Measurements from ENCODE around the gene UBE2G2.

Gene UBE2G2

GRCh38 chr21:44801468-44802395, at the start of gene UBE2G2:
TSS of gene UBE2G2 (minus strand) at chr21:44801820. CDS start at chr21:44801748, 72 bp downstream.
- DNase-seq: peak; percentile 71

DNA sequence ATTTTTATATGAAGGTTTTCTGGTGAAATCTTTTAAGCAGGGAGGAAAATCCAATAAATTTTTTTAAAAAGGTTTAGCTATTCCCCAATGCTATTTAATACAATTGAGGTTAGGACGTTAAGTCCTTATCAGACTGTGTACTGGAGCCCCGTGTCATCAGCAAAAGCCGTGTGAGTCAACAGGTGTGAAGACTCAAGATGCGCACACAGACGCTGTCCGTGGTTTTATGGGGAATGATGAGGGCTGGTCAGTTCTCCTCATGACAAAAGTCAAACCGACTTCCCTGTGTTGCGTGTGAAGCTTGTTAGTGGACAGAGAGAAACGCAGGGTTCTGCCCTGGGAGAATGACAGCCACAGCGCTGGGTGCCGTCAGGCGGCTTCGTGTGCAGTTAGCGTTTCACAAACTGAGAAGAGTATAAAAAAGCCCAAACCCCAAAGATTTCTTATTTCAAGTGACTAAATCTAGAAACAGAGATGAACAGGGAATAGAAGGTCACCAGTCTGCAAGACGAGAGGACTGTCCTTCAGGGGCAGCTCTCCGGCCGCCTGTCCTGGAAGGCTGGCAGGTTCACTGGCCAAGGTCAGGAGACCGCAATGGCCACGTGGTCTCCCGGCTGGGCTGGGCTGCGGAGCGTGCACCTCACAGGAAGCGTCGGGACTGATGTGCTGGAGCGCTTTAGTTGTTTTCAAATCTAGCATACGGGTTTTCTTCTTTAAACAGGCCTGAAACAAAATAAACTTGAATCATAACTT, 49.5 kb upstream of the UBE2G2 start:
- no peak for DNase-seq

- no peak for DNase-seq
These were observed 48.7 kb upstream of the UBE2G2 start for GRCh38 chr21:44850208-44850800.

GRCh38 chr21:44849616-44850130, 48.1 kb upstream of the UBE2G2 start:
- no peak for DNase-seq

DNA sequence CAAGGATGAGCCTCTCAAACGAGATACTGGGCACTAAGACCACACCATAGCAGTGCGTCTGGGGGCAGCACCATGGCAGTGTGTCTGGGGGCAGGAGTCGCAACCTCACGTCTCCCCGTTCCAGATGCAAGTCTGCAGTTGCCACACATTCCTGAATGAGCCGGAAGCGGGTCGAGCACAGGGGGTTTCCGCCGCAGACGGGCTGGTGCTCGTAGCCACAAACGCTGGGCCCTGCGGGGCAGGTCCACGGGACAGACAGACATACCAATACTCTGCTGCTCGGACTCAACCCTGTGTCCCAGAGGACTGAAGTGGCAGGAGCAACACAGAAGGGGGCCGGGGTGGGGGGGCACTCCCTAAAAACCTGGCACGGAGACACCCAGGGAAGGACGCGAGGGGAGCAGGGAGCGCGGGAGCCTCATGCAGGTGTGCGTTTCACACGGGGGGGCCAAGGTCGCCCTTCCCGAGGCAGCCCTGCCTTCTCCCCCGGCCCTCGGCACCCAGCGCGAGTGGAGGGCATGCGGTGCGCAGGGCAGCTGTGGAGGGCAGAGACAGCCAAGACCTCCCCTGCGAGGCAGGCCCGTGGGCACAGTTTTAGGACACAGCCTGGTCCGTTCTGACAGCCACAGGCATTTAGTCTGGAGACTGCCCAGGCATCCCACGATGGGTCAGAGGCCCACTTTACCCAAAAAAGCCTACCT, 47.4 kb upstream of the UBE2G2 start:
- DNase-seq: no peak

DNA sequence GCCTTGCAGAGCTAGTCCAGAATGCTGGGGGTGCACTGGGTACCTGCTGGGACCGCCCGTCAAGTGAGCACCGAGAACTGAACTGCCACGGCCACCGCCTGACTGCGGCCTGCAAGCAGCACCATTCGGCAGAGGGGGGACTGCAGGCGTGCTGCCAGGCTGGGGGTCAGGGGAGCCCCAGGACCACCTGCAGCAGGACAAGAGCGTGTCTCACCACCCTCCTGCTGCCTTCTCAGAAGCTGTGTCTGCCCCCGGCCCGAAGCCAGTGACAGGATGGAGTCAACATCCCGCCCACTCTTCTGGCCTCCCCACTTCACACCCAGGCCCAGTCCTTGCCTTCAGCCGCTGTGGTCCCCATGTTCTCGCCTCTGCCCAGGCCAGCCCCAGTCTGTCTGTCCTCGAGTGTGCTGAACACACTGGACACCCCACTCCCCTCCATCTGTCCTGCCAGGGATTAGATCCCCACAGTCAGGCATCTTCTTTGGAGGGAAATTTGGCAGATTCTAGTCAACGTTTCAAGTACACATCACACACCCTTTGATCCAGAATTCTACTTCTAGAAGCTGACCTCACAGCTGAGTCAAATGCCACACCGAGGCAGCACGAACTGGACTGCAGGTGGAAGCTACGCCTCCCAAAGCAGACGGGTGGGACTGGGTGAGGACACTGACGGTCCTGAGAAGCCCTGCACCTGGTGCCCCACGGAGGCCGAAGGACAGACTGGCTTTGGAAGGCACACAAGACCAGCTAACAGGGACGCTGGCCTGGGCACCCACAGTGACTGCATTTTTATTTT, 45.8 kb upstream of the UBE2G2 start:
- DNase-seq: no peak

DNA sequence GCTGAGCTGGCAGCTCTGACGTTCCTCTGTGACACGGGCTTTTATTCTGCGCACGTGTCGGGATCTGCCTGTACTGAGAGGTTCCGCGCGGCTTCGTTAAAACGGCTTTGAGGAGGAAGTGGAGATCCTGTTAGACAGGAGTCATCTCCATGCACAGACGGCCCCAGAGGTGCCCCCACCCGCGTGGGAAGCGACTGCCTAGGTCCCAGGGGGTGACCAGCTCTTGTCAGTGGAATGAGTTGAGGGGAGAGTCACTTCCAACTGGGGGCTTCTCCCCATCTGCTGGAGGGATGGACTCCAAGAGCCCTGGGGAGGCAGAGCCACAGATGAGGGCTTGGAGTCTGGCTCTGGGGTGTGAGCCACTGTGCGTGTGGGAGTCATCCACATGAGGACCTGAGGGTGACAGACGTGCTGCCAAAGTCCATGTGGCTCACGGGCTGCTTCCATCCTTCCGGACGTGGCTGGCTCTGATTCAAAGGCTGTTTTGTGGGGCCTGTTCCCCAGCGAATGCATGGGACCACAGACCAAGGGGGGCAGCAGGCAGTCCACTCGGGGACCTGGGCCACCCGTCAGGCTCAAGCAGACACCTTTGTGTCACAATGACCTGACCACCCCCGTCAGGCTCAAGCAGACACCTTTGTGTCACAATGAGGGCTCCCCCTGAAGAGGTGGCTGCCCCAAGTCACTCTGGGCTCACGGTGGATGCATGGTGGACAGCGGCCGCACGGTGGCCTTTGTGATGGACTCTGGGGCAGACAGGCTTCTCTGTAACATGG, 45.1 kb upstream of the UBE2G2 start:
- no peak for DNase-seq

DNA sequence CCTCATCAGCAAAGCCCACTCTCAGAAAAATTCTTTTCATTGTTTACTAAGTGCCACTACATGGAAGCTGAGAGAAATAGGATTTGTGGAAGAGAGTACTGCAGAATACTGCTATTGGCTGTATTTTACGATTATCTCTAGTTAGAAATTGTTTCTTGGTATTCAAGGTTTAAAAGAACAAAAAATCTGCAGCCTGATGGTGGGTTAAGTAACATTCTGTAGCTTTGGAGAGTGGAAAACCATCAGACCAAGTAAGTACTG, 44.5 kb upstream of the UBE2G2 start:
- no peak for DNase-seq

- peak; percentile 78 for DNase-seq
These were observed 44.0 kb upstream of the UBE2G2 start for GRCh38 chr21:44845418-44846223.

- DNase-seq: no peak
These were observed 42.6 kb upstream of the UBE2G2 start for GRCh38 chr21:44844256-44844655.

- no peak for DNase-seq
These were observed 41.3 kb upstream of the UBE2G2 start for GRCh38 chr21:44842721-44843445.

DNA sequence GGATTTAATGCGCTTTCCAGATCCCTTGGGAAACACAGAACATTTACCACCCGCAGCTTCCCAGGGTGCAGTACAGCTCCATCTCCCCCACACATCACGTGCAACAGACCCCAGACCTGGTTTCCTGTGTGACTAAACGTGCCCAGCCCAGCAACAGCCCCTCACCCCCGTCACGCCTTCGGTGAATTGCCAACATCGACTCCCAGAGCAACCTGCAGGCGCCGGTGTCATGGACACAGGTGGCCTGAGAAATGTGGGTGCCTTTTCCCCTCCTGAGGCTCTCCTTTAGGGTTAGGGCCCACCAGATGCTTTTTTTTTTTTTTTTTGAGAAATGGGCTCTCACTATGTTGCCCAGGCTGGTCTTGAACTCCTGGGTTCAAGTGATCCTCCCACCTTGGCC, 40.5 kb upstream of the UBE2G2 start:
- no peak for DNase-seq

GRCh38 chr21:44840771-44841170, 39.2 kb upstream of the UBE2G2 start:
- DNase-seq: no peak

GRCh38 chr21:44838951-44839350, 37.3 kb upstream of the UBE2G2 start:
- no peak for DNase-seq

- DNase-seq: no peak
These were observed 36.6 kb upstream of the UBE2G2 start for GRCh38 chr21:44838039-44838895.

GRCh38 chr21:44837537-44837936, 35.9 kb upstream of the UBE2G2 start:
- no peak for DNase-seq

GRCh38 chr21:44836666-44837471, 35.2 kb upstream of the UBE2G2 start:
- no peak for DNase-seq

DNA sequence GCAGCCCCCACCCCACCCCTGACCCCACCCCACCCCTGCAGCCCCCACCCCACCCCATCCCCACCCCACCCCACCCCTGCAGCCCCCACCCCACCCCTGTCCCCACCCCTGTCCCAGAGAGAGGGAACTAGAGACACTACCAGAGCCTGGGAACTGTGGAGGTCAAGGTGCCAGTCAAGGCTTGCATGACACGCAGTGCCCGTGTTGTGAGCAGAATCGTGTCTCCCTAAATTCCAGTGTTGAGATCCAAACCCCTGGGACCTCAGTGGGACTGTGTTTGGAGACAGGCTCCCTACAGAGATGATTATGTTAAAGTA, 34.7 kb upstream of the UBE2G2 start:
- no peak for DNase-seq

Data from 8988T (cell line).